GM10248 (cell line): ENCODE measurements around the gene CCNI2.

Source experiments
- CTCF ChIA-PET: fragments of 300-600 bp; sonication (Branson Sonifier 250); formaldehyde crosslinking; extraction: SDS; loops from one replicate; lab custom pipeline; 2021; ENCODE audit warnings: antibody characterized with exemption; lab: Yijun Ruan, JAX
- POLR2A ChIA-PET: fragments of 350-650 bp; sonication (Branson Sonifier 250); formaldehyde crosslinking; extraction: SDS; loops from one replicate; lab custom pipeline; 2020; ENCODE audit warnings: antibody characterized with exemption; lab: Yijun Ruan, JAX
- DNase-seq: peaks from one replicate; pipeline ENCODE4 v3.0.0; 2012; ENCODE audit errors: extremely low spot score
- CTCF ChIP-seq: IDR thresholded peaks from 2 replicates; pipeline ENCODE4 v1.5.1; 2012; ENCODE audit warnings: mild to moderate bottlenecking, low read depth; ENCODE audit errors: extremely low read depth, missing control alignments, control extremely low read depth

Gene CCNI2

GRCh38 chr5:132762246-132763000 lies 15.2 kb downstream of the CCNI2 start:
- DNase-seq: no peak
- ChIA-PET POLR2A (no interaction called here), CTCF (interaction anchor here (1.0 to 1.6 kb wide), 4 partner anchors 8 to 256 kb away, joined by 3 to 6 read pairs (median 3); no protein-coding TSS in a partner anchor)
- TF ChIP-seq CTCF: no peak

GRCh38 chr5:132763181-132764036 lies 16.2 kb downstream of the CCNI2 start:
- TF ChIP-seq CTCF: no peak
- DNase-seq: no peak
- CTCF ChIA-PET: interaction anchor here (0.7 to 2.9 kb wide), 8 partner anchors 8 to 257 kb away, joined by 3 to 18 read pairs (median 3); no protein-coding TSS in a partner anchor
- POLR2A ChIA-PET: no interaction called here

- CTCF ChIA-PET: interaction anchor here (0.9 to 2.9 kb wide), 5 partner anchors 8 to 78 kb away, joined by 3 to 18 read pairs (median 3); no protein-coding TSS in a partner anchor
These were observed 16.8 kb downstream of the CCNI2 start for GRCh38 chr5:132764051-132764450.

GRCh38 chr5:132764671-132765238 lies 17.5 kb downstream of the CCNI2 start:
- no peak for DNase-seq
- ChIA-PET POLR2A (interaction anchor here (0.5 kb wide), 1 partner anchor 1760 kb away, joined by 5 read pairs; no protein-coding TSS in a partner anchor), CTCF (interaction anchor here (0.9 to 2.9 kb wide), 5 partner anchors 9 to 79 kb away, joined by 3 to 18 read pairs (median 3); no protein-coding TSS in a partner anchor)
- no peak for TF ChIP-seq CTCF

More at GRCh38 chr5:132764051-132764450, 16.8 kb downstream of the CCNI2 start:
- POLR2A ChIA-PET: no interaction called here
- no peak for DNase-seq
- TF ChIP-seq CTCF: no peak

- no peak for TF ChIP-seq CTCF
- ChIA-PET POLR2A (interaction anchor here (0.5 kb wide), 1 partner anchor 1759 kb away, joined by 5 read pairs; no protein-coding TSS in a partner anchor), CTCF (interaction anchor here (1.2 to 2.9 kb wide), 5 partner anchors 10 to 55 kb away, joined by 3 to 18 read pairs (median 10); partner anchors contain the start of gene CCNI2)
- DNase-seq: no peak
These were observed 18.2 kb downstream of the CCNI2 start for GRCh38 chr5:132765311-132766019.
